Measurements from ENCODE around the gene MUTYH. TPM values are rescaled to one million over a fixed set of nuclear protein-coding genes. Genes with fewer than 3 reads are reported as not detected.

The MUTYH gene
- total RNA-seq, 2 experiments from 2014 or later, result 51.7 to 55.1 TPM

DNA sequence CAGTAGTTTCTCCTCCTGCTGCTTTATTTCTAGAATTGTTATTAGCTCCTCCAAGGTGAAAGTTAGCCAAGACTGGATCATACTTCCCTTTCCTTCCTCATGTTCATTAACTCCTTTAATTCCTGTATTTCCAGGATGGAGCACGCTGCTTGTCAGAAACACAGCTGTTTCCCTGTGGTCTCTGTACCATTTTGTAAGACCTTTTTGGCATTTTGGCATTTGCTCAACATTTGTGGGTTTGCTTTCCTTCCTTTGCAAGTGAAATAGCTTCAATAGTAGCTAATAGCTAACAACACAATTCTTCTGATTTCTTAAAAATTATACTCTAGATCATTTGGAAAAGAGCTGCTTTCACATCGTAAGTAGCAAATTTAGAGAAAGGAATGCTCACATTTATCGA, 57.9 kb downstream of the MUTYH start:
- Mint-ChIP-seq H3K9me3 (no peaks in the 10 kb centered on the region), H3K4me3 (no peak overlapping the region), H3K27me3 (peaks cover 6% of the 10 kb centered on the region), H3K4me1 (peaks cover 2% of the 10 kb centered on the region), H3K27ac (no peak overlapping the region), H3K36me3 (ENCODE audit: low read depth) (no peaks in the 10 kb centered on the region)
- CTCF ChIA-PET, result interaction anchor here (1.7 kb wide), 1 partner anchor 14 kb away, joined by 5 read pairs; no protein-coding TSS in a partner anchor
- POLR2A ChIA-PET, result no interaction called here
- DNase-seq, result no peak

Other genes starting within 250 kb of the MUTYH start
- gene ZSWIM5, start 133.8 kb downstream of the MUTYH start, total RNA-seq, result under 1 TPM; 0.46 to 0.62 TPM
- 1 to 10 TPM; 6.2 to 6.5 TPM for gene HPDL, start 13.5 kb downstream of the MUTYH start, total RNA-seq
- 10 to 100 TPM; 22.6 to 34.4 TPM for gene TOE1, start 270 bp downstream of the MUTYH start, total RNA-seq
- gene TESK2, start 150.7 kb upstream of the MUTYH start, total RNA-seq, result 1 to 10 TPM; 2.6 to 3.5 TPM
- 1 to 10 TPM; 5.3 to 5.8 TPM for gene CCDC163, start 159.6 kb upstream of the MUTYH start, total RNA-seq
- 1 to 10 TPM; 6.6 to 6.7 TPM for gene MMACHC, start 159.9 kb upstream of the MUTYH start, total RNA-seq
- gene PRDX1, start 181.4 kb upstream of the MUTYH start, total RNA-seq, result 100 to 1,000 TPM; 269 to 331 TPM
- gene AKR1A1, start 210.4 kb upstream of the MUTYH start, total RNA-seq, result 100 to 1,000 TPM; 134 to 135 TPM
- 100 to 1,000 TPM; 193 to 198 TPM for gene NASP, start 243.6 kb upstream of the MUTYH start, total RNA-seq

All from activated CD4-positive, alpha-beta T cell treated with anti-CD3 and anti-CD28 coated beads, Interleukin-2, amount 10 ng/mL, durations not matched to agents 7 days and 5 days (primary cell).